SK-N-SH (cell line): ENCODE results near the gene HPN. TPM values are rescaled to one million over a fixed set of nuclear protein-coding genes. Genes with fewer than 3 reads are reported as not detected.

Experiments
- CTCF ChIA-PET: fragments of 300-600, 350-600 bp; formaldehyde crosslinking; extraction: SDS; loops from one replicate; lab custom pipeline; 2021; lab: Yijun Ruan, JAX
- POLR2A ChIA-PET: fragments of 350-600 bp; sonication (Branson Sonifier 250); formaldehyde crosslinking; extraction: SDS; loops from one replicate; lab custom pipeline; 2020; ENCODE audit warnings: antibody characterized with exemption, inconsistent platforms; lab: Yijun Ruan, JAX
- DNase-seq: peaks from one replicate; pipeline ENCODE4 v3.0.0; 2012
- H2AFZ ChIP-seq: fragments of 200-600 bp; sonication (generic); 2 replicates; pipeline ENCODE4 v1.8.1; 2016; ENCODE audit warnings: antibody characterized with exemption, mild to moderate bottlenecking, low read depth
- H3F3A ChIP-seq: fragments of 200-600 bp; sonication (generic); replicated peaks from 2 replicates; pipeline ENCODE3; 2016; ENCODE audit warnings: antibody characterized with exemption, mild to moderate bottlenecking; ENCODE audit not compliant: insufficient read depth
- H3K27ac ChIP-seq, 2 experiments: fragments of 200-500 bp in 1 of 2; fragments of 200-600 bp in 1 of 2; sonication (Bioruptor generic) in 1 of 2; sonication (generic), shearing (Covaris generic) in 1 of 2; 2 replicates each; pipeline versions ENCODE4 v1.5.1 to v1.6.1; 2014 to 2016; ENCODE audit warnings: low read depth in 2 of 2, inconsistent platforms in 1 of 2, low read length in 1 of 2, mild to moderate bottlenecking in 1 of 2, mixed read lengths in 1 of 2
- H3K27me3 ChIP-seq: fragments of 200-600 bp; sonication (generic), shearing (Covaris generic); 2 replicates; pipeline ENCODE4 v1.6.1; 2016; ENCODE audit warnings: mixed run types; ENCODE audit not compliant: insufficient read depth
- H3K36me3 ChIP-seq, 2 experiments: fragments of 200-500 bp in 1 of 2; fragments of 200-600 bp in 1 of 2; sonication (Bioruptor generic) in 1 of 2; sonication (generic) in 1 of 2; replicated peaks in 1 of 2; 2 replicates each; pipeline versions ENCODE3 to v1.5.1; 2014 to 2016; ENCODE audit warnings: low read length in 1 of 2, mild to moderate bottlenecking in 1 of 2; ENCODE audit not compliant: insufficient read depth in 2 of 2, control insufficient read depth in 1 of 2
- H3K4me1 ChIP-seq, 2 experiments: fragments of 200-500 bp in 1 of 2; fragments of 200-600 bp in 1 of 2; sonication (Bioruptor generic) in 1 of 2; sonication (generic), shearing (Covaris generic) in 1 of 2; 2 replicates each; pipeline versions ENCODE4 v1.5.1 to v1.6.1; 2014 to 2016; ENCODE audit warnings: low read depth in 1 of 2, low read length in 1 of 2, mixed run types in 1 of 2; ENCODE audit not compliant: insufficient read depth in 2 of 2, control insufficient read depth in 1 of 2
- H3K4me2 ChIP-seq: fragments of 200-600 bp; sonication (generic), shearing (Covaris generic); 2 replicates; pipeline ENCODE4 v1.6.1; 2017; ENCODE audit warnings: mixed run types
- H3K4me3 ChIP-seq, 2 experiments: fragments of 200-500 bp in 1 of 2; fragments of 200-600 bp in 1 of 2; sonication (Bioruptor generic) in 1 of 2; sonication (generic), shearing (Covaris generic) in 1 of 2; 2 replicates each; pipeline versions ENCODE4 v1.5.1 to v1.8.1; 2014 to 2016; ENCODE audit warnings: low read depth in 2 of 2, inconsistent platforms in 1 of 2, low read length in 1 of 2, mild to moderate bottlenecking in 1 of 2, mixed read lengths in 1 of 2, moderate library complexity in 1 of 2
- H3K79me2 ChIP-seq: fragments of 200-600 bp; sonication (generic); 2 replicates; pipeline ENCODE4 v1.8.1; 2017; ENCODE audit warnings: mild to moderate bottlenecking; ENCODE audit not compliant: insufficient read depth
- H3K9ac ChIP-seq: fragments of 200-600 bp; sonication (generic); 2 replicates; pipeline ENCODE4 v1.6.1; 2017; ENCODE audit warnings: mixed run types
- H3K9me2 ChIP-seq: fragments of 200-600 bp; sonication (generic); 2 replicates; pipeline ENCODE4 v1.6.1; 2017; ENCODE audit warnings: mixed run types
- H3K9me3 ChIP-seq: fragments of 200-600 bp; sonication (generic); 2 replicates; pipeline ENCODE4 v1.6.1; 2017; ENCODE audit warnings: mixed run types, mild to moderate bottlenecking, moderate library complexity
- H4K20me1 ChIP-seq: fragments of 200-600 bp; sonication (generic); 2 replicates; pipeline ENCODE4 v1.6.1; 2017; ENCODE audit warnings: mild to moderate bottlenecking, mixed run types; ENCODE audit not compliant: insufficient read depth
- JUND ChIP-seq: IDR thresholded peaks from 2 replicates; pipeline ENCODE4 v1.4.0; 2012
- RAD21 ChIP-seq: IDR thresholded peaks from 2 replicates; pipeline ENCODE4 v1.6.1; 2012; ENCODE audit warnings: mild to moderate bottlenecking, low read length
- REST ChIP-seq: IDR thresholded peaks from 2 replicates; pipeline ENCODE4 v1.6.1; 2012; ENCODE audit warnings: mild to moderate bottlenecking, low read depth, low read length, moderate library complexity
- RXRA ChIP-seq: IDR thresholded peaks from 2 replicates; pipeline ENCODE4 v1.4.0; 2012; ENCODE audit warnings: low read depth, mild to moderate bottlenecking, borderline replicate concordance
- TEAD4 ChIP-seq: IDR thresholded peaks from 2 replicates; pipeline ENCODE4 v1.4.0; 2012; ENCODE audit warnings: mild to moderate bottlenecking, borderline replicate concordance; ENCODE audit not compliant: insufficient read depth
- YY1 ChIP-seq: IDR thresholded peaks from 2 replicates; pipeline ENCODE4 v1.4.0; 2012; ENCODE audit warnings: low read depth, mild to moderate bottlenecking
- ZBTB33 ChIP-seq: IDR thresholded peaks from 2 replicates; pipeline ENCODE4 v1.4.0; 2012; ENCODE audit warnings: low read depth, borderline replicate concordance
- WGBS: methylation state at CpG from one replicate; pipeline ENCODE4 v1.1.6; 2017; ENCODE audit warnings: low lambda C conversion rate; 5-methylcytosine and 5-hydroxymethylcytosine counted together
- polyA plus RNA-seq, 3 experiments: library from polyadenylated mRNA; depleted of rRNA; stranded (reverse); fragments of >200 nt; gene quantifications; 2 replicates each; pipeline ENCODE4 v1.2.3, GENCODE V29; 2012

The HPN gene
- polyA plus RNA-seq, 1 of the 3 experiments (the other 2 are of a cell fraction): 0.05 TPM

- Histone ChIP-seq H3K4me3 (no peak overlapping the region), H4K20me1 (no peaks in the 10 kb centered on the region), H3K27ac (no peak overlapping the region), H3K9me2 (no peaks in the 10 kb centered on the region), H3K9me3 (no peaks in the 10 kb centered on the region), H2AFZ (no peak overlapping the region), H3K27me3 (peaks cover 17% of the 10 kb centered on the region), H3K36me3 (no peaks in the 10 kb centered on the region), H3K4me1 (peaks cover 0 to 8% of the 10 kb centered on the region in 2 experiments; a peak in 1 of 4 replicates), H3K4me2 (no peak overlapping the region), H3K9ac (no peak overlapping the region)
- CTCF ChIA-PET: interaction anchor here (7.5 to 9.9 kb wide), 2 partner anchors 9 to 14 kb away, joined by 51 to 86 read pairs; partner anchors contain the start of gene HPN
- POLR2A ChIA-PET: no interaction called here
- TF ChIP-seq JUND: no peak
- no peak for TF ChIP-seq REST
- TF ChIP-seq ZBTB33: no peak
- TF ChIP-seq TEAD4: no peak
- TF ChIP-seq RAD21: no peak
- TF ChIP-seq YY1: no peak
- TF ChIP-seq, all 33 proteins: peak for 0
- WGBS: 64% methylated on average over 8 of the region's 8 CpGs
- DNase-seq: no peak
- Histone ChIP-seq H3K79me2 (no peaks in the 10 kb centered on the region), H3F3A (no peaks in the 10 kb centered on the region)
These were observed 11.2 kb downstream of the HPN start for GRCh38 chr19:35052599-35053190.

GRCh38 chr19:35053667-35054293 lies 12.3 kb downstream of the HPN start:
- H3K4me2 ChIP-seq: no peak overlapping the region
- H3K9ac ChIP-seq: no peak overlapping the region
- H3F3A ChIP-seq: no peaks in the 10 kb centered on the region
- TF ChIP-seq RXRA: no peak
- whole genome bisulfite sequencing: 65% methylated on average over 6 of the region's 9 CpGs
- CTCF ChIA-PET: interaction anchor here (1.2 to 9.9 kb wide), 3 partner anchors 10 to 13 kb away, joined by 4 to 86 read pairs (median 51); partner anchors contain the start of gene HPN
- no peaks in the 10 kb centered on the region for H4K20me1 ChIP-seq
- H3K79me2 ChIP-seq: no peaks in the 10 kb centered on the region
- peaks cover 0 to 7% of the 10 kb centered on the region in 2 experiments; a peak in 1 of 4 replicates for H3K4me1 ChIP-seq
- H3K9me3 ChIP-seq: no peaks in the 10 kb centered on the region
- peaks cover 19% of the 10 kb centered on the region for H3K27me3 ChIP-seq
- DNase-seq: no peak
- no peak overlapping the region for H3K4me3 ChIP-seq
- POLR2A ChIA-PET: no interaction called here
- no peaks in the 10 kb centered on the region for H3K36me3 ChIP-seq
- H3K27ac ChIP-seq: no peak overlapping the region
- no peaks in the 10 kb centered on the region for H3K9me2 ChIP-seq
- no peak overlapping the region for H2AFZ ChIP-seq
